Endothelial cell of umbilical vein (primary cell): ENCODE results near the gene TSNAXIP1. TPM values are rescaled to one million over a fixed set of nuclear protein-coding genes. Genes with fewer than 3 reads are reported as not detected.

Source experiments
- BruUV-seq: library from RNA; stranded (reverse); fragments of 400-500 nt; replicated peaks from 2 replicates; lab custom pipeline; 2021; lab: Mats Ljungman, UMichigan
- CTCF ChIA-PET: fragments of 300-600, 350-600 bp; sonication (Branson Sonifier 250); formaldehyde crosslinking; loops from one replicate; lab custom pipeline; 2021; ENCODE audit warnings: antibody characterized with exemption, inconsistent platforms; lab: Charles Lee
- POLR2A ChIA-PET: fragments of 300-600, 350-600 bp; sonication (Branson Sonifier 250); formaldehyde crosslinking; loops from one replicate; lab custom pipeline; 2021; ENCODE audit warnings: antibody characterized with exemption, inconsistent platforms; lab: Charles Lee
- DNase-seq: peaks from one replicate; pipeline ENCODE4 v3.0.0-alpha.2; 2011; ENCODE audit warnings: low read depth, low spot score
- FAIRE-seq: peaks from 2 replicates; lab custom pipeline; 2011; peaks lifted over from hg19 to GRCh38; lab: Jason Lieb, UNC
- H2AFZ ChIP-seq: 2 replicates; pipeline ENCODE4 v1.6.0; 2012; ENCODE audit warnings: low read depth, low read length, control low read depth, inconsistent platforms
- H3K27ac ChIP-seq: 2 replicates; pipeline ENCODE4 v1.5.1; 2011; ENCODE audit warnings: low read depth, mild to moderate bottlenecking, control low read depth, low read length, moderate library complexity; ENCODE audit not compliant: insufficient read depth
- H3K27me3 ChIP-seq, 2 experiments: 2 replicates each; pipeline versions ENCODE4 v1.6.0 to v1.6.1; 2011; ENCODE audit warnings: low read length in 2 of 2, mixed read lengths in 1 of 2; ENCODE audit not compliant: control insufficient read depth in 2 of 2, insufficient read depth in 2 of 2
- H3K36me3 ChIP-seq, 2 experiments: 2 replicates in 1 of 2; 3 replicates in 1 of 2; pipeline ENCODE4 v1.5.1; 2011; ENCODE audit warnings: low read length in 2 of 2, mild to moderate bottlenecking in 1 of 2, moderate library complexity in 1 of 2; ENCODE audit not compliant: control insufficient read depth in 2 of 2, insufficient read depth in 2 of 2; ENCODE audit errors: extremely low read depth in 1 of 2
- H3K4me1 ChIP-seq: 3 replicates; pipeline ENCODE4 v1.5.1; 2011; ENCODE audit warnings: mild to moderate bottlenecking, low read length; ENCODE audit not compliant: control insufficient read depth, insufficient read depth; ENCODE audit errors: extremely low read depth
- H3K4me2 ChIP-seq: 2 replicates; pipeline ENCODE4 v1.6.1; 2011; ENCODE audit warnings: low read length, control low read depth, mixed read lengths; ENCODE audit not compliant: insufficient read depth
- H3K4me3 ChIP-seq, 3 experiments: fragments of 200-600 bp in 1 of 3; sonication (generic), shearing (Covaris generic) in 1 of 3; replicated peaks in 1 of 3; 2 replicates each; pipeline ENCODE4 v1.5.1; 2011 to 2016; ENCODE audit warnings: control low read depth in 3 of 3, low read length in 3 of 3, mild to moderate bottlenecking in 2 of 3, inconsistent platforms in 1 of 3, low read depth in 1 of 3, moderate library complexity in 1 of 3; ENCODE audit not compliant: insufficient read depth in 1 of 3
- H3K79me2 ChIP-seq: 2 replicates; pipeline ENCODE4 v1.6.0; 2012; ENCODE audit warnings: low read length, inconsistent platforms; ENCODE audit not compliant: control insufficient read depth, insufficient read depth
- H3K9ac ChIP-seq: replicated peaks from 2 replicates; pipeline ENCODE3; 2011; ENCODE audit warnings: low read length, control low read depth; ENCODE audit not compliant: insufficient read depth; ENCODE audit errors: extremely low read depth
- H3K9me1 ChIP-seq: replicated peaks from 3 replicates; pipeline ENCODE4 v1.6.0; 2011; ENCODE audit warnings: mild to moderate bottlenecking, low read length; ENCODE audit not compliant: control insufficient read depth, insufficient read depth; ENCODE audit errors: extremely low read depth
- H3K9me3 ChIP-seq: replicated peaks from 2 replicates; pipeline ENCODE4 v1.5.1; 2012; ENCODE audit warnings: low read length, inconsistent platforms; ENCODE audit not compliant: control insufficient read depth, insufficient read depth
- H4K20me1 ChIP-seq: replicated peaks from 2 replicates; pipeline ENCODE3; 2011; ENCODE audit warnings: mild to moderate bottlenecking, low read length; ENCODE audit not compliant: control insufficient read depth, insufficient read depth; ENCODE audit errors: extremely low read depth
- EZH2 ChIP-seq: IDR thresholded peaks from 2 replicates; pipeline ENCODE4 v1.6.1; 2012; ENCODE audit warnings: borderline replicate concordance, low read depth, mild to moderate bottlenecking, moderate library complexity, low read length, inconsistent platforms; ENCODE audit not compliant: severe bottlenecking
- FOS ChIP-seq: IDR thresholded peaks from 2 replicates; pipeline ENCODE4 v1.6.1; 2011; ENCODE audit warnings: mild to moderate bottlenecking, low read length, moderate library complexity, borderline replicate concordance; ENCODE audit not compliant: insufficient read depth
- GATA2 ChIP-seq: IDR thresholded peaks from 2 replicates; pipeline ENCODE4 v1.7.0; 2011; ENCODE audit warnings: low read depth, mild to moderate bottlenecking, moderate library complexity, mixed read lengths, low read length; ENCODE audit not compliant: insufficient read length, insufficient read depth
- JUN ChIP-seq: IDR thresholded peaks from 2 replicates; pipeline ENCODE4 v1.6.1; 2011; ENCODE audit warnings: borderline replicate concordance, low read depth; ENCODE audit not compliant: insufficient read length, insufficient read depth
- MYC ChIP-seq: IDR thresholded peaks from one replicate; pipeline ENCODE4 v1.6.1; 2011; ENCODE audit warnings: mild to moderate bottlenecking, low read depth, low read length
- POLR2A ChIP-seq: IDR thresholded peaks from 2 replicates; pipeline ENCODE4 v1.6.1; 2012; ENCODE audit warnings: low read depth, mild to moderate bottlenecking, control low read depth, low read length
- POLR2AphosphoS5 ChIP-seq: IDR thresholded peaks from 2 replicates; pipeline ENCODE4 v1.6.1; 2012; ENCODE audit warnings: low read depth, mild to moderate bottlenecking, control low read depth, low read length, moderate library complexity; ENCODE audit not compliant: insufficient read depth
- dilution Hi-C: fragments of 300-500 bp; cut with MboI; formaldehyde crosslinking; loops from one replicate; pipeline ENCODE4 v1.15.0; 2019; ENCODE audit warnings: low sequenced_read_pairs; ENCODE audit not compliant: extremely low pct_ligation_motif_present
- intact Hi-C: fragments of 100-400 bp; cut with micrococcal nuclease; formaldehyde crosslinking; loops from one replicate; pipeline ENCODE4 v1.10.0; 2022
- polyA plus RNA-seq, 4 experiments: library from polyadenylated mRNA; depleted of rRNA in 3 of 4; stranded (reverse) in 3 of 4; unstranded in 1 of 4; fragments of >200 nt; gene quantifications; 2 replicates each; pipeline versions ENCODE4 v1.2.1 to v1.2.3, GENCODE V29; 2011 to 2012; ENCODE audit warnings: missing spikeins in 1 of 4
- total RNA-seq: library from RNA; stranded (reverse); gene quantifications from 2 replicates; pipeline ENCODE4 v1.2.3, GENCODE V29; 2021
- TF ChIP-seq, protein P1 (sequence below): IDR thresholded peaks from 2 replicates; pipeline ENCODE4 v1.6.1; 2011; ENCODE audit not compliant: insufficient read depth, insufficient read length
- TF ChIP-seq, protein P2 (sequence below), 2 donors: IDR thresholded peaks; 1 replicate in 1 of 2; 2 replicates in 1 of 2; pipeline ENCODE4 v1.5.1; 2011; ENCODE audit warnings: low read length in 2 of 2, mild to moderate bottlenecking in 2 of 2, moderate library complexity in 2 of 2, control low read depth in 1 of 2, inconsistent platforms in 1 of 2, low read depth in 1 of 2; ENCODE audit not compliant: insufficient read depth in 1 of 2; ENCODE audit errors: extremely low read depth in 1 of 2

TSNAXIP1 gene
- total and polyA plus RNA-seq, 2 donors (not counting 3 experiments of a cell fraction or from before 2014, with no cell fraction given) = 0.95 to 1.2 TPM

DNA sequence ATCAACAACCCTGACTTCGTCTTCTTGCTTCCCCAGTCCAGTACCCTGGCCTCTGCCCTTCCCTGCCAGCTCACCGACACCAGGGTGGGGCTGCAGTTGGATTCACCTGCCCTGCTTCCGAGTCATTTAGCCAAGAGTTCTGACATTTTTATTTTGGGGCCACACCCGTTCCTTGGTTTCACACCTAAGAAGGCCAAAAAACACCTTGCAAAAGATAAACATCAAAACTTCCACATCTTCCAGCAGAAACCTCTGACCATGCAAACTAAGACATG, 45.8 kb upstream of the TSNAXIP1 start:
- Histone ChIP-seq H3K9me3 (no peaks in the 10 kb centered on the region), H3K9me1 (no peaks in the 10 kb centered on the region), H3K4me3 (no peak overlapping the region), H3K36me3 (peaks cover 0 to 12% of the 10 kb centered on the region in 2 experiments), H3K27me3 (no peaks in the 10 kb centered on the region), H3K9ac (no peak overlapping the region), H4K20me1 (no peaks in the 10 kb centered on the region), H3K4me2 (no peak overlapping the region), H3K4me1 (peaks cover 4% of the 10 kb centered on the region), H3K27ac (no peak overlapping the region), H2AFZ (no peak overlapping the region), H3K79me2 (peaks cover 2% of the 10 kb centered on the region)
- ChIA-PET CTCF (interaction anchor here (3.2 kb wide), 1 partner anchor 10 kb away, joined by 17 read pairs; no protein-coding TSS in a partner anchor), POLR2A (interaction anchor here (0.9 kb wide), 1 partner anchor 25 kb away, joined by 3 read pairs; no protein-coding TSS in a partner anchor)
- BruUV-seq = no TSS peak
- no peak for DNase-seq
- dilution Hi-C loops = no loop called here
- intact Hi-C loops = no loop called here
- FAIRE-seq = no peak
- TF ChIP-seq, protein P1, sequence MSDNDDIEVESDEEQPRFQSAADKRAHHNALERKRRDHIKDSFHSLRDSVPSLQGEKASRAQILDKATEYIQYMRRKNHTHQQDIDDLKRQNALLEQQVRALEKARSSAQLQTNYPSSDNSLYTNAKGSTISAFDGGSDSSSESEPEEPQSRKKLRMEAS = no peak
- TF ChIP-seq GATA2 = no peak
- no peak for TF ChIP-seq JUN
- TF ChIP-seq MYC = no peak
- TF ChIP-seq POLR2A = no peak
- TF ChIP-seq EZH2 = no peak
- no peak for TF ChIP-seq POLR2AphosphoS5
- no peak for TF ChIP-seq FOS
- TF ChIP-seq, protein P2, sequence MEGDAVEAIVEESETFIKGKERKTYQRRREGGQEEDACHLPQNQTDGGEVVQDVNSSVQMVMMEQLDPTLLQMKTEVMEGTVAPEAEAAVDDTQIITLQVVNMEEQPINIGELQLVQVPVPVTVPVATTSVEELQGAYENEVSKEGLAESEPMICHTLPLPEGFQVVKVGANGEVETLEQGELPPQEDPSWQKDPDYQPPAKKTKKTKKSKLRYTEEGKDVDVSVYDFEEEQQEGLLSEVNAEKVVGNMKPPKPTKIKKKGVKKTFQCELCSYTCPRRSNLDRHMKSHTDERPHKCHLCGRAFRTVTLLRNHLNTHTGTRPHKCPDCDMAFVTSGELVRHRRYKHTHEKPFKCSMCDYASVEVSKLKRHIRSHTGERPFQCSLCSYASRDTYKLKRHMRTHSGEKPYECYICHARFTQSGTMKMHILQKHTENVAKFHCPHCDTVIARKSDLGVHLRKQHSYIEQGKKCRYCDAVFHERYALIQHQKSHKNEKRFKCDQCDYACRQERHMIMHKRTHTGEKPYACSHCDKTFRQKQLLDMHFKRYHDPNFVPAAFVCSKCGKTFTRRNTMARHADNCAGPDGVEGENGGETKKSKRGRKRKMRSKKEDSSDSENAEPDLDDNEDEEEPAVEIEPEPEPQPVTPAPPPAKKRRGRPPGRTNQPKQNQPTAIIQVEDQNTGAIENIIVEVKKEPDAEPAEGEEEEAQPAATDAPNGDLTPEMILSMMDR (IDR thresholded peaks at IDR 0.05; ENCODE audit: extremely low read depth in 1 of 2, insufficient read depth in 1 of 2, low read depth in 1 of 2, low read length in 2 of 2) = no peak
